Tibial artery (tissue), 4 donors: ENCODE measurements around the gene VEPH1.

ENCODE experiments used
- DNase-seq, 2 donors: peaks; one replicate each; pipeline ENCODE4 v3.0.0-alpha.2; 2019
- H3K27ac ChIP-seq, 2 donors: fragments of 200-600 bp; sonication (generic) in 1 of 2; 1 replicate in 1 of 2; 2 replicates in 1 of 2; pipeline ENCODE4 v1.5.1; 2018 to 2019; ENCODE audit warnings: mild to moderate bottlenecking in 1 of 2
- H3K27me3 ChIP-seq, 2 donors: fragments of 200-600 bp; sonication (generic) in 1 of 2; one replicate each; pipeline versions ENCODE4 v1.5.1 to v1.6.0; 2016 to 2019
- H3K36me3 ChIP-seq, 3 donors: fragments of 200-600 bp; sonication (generic) in 2 of 3; one replicate each; pipeline ENCODE4 v1.5.1; 2016 to 2019; ENCODE audit warnings: mild to moderate bottlenecking in 2 of 3
- H3K4me1 ChIP-seq, 4 donors: fragments of 200-600 bp; sonication (generic) in 2 of 4; 1 replicate in 3 of 4; 2 replicates in 1 of 4; pipeline ENCODE4 v1.5.1; 2016 to 2019
- H3K4me3 ChIP-seq, 2 donors: fragments of 200-600 bp; sonication (generic) in 1 of 2; 1 replicate in 1 of 2; 2 replicates in 1 of 2; pipeline ENCODE4 v1.5.1; 2018 to 2019; ENCODE audit warnings: mild to moderate bottlenecking in 2 of 2
- H3K9me3 ChIP-seq, 3 donors: fragments of 200-600 bp; sonication (generic) in 1 of 3; one replicate each; pipeline ENCODE4 v1.5.1; 2016 to 2019
- intact Hi-C: fragments of 100-400 bp; cut with DNase I; formaldehyde crosslinking; loops from one replicate; pipeline ENCODE4 v1.15.0; 2023; ENCODE audit warnings: low total_unique reads
- TF ChIP-seq, protein P1 (sequence below), 2 experiments: fragments of 200-600 bp in 1 of 2; fragments of 450-650 bp in 1 of 2; IDR thresholded peaks; one replicate each; pipeline ENCODE4 v1.5.1; 2017 to 2019; ENCODE audit warnings: antibody characterized with exemption in 2 of 2, mild to moderate bottlenecking in 1 of 2, moderate library complexity in 1 of 2

The VEPH1 gene

DNA sequence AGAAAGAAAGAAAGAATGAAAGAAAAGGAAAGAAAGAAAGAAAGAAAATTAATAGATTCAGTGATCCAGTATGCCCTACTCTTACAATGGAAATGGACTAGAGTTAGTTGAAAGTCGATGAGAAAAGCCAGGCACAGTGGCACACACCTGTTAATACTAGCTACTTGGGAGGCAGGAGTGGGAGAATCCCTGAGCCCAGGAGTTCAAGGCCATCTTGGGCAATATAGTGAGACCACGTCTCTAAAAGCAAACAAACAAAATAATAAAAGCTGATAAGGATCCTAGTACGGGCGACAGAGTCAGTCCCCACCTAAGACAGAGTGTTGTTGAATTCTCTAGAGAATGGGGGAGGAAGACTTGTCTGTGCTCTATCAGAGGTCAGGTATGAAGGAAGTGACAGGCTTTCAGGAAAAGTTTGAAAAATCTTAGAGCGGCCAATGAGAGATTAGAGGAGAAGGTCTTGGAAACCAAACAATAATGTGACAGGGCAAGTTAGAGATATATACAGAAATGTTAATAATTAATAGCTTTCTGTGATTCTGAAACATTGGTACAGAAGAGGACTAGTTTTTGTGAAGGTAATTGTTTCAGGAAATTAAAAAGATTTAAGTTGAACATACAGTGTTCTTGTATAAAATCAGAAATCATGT, 184.5 kb downstream of the VEPH1 start:
- no peak overlapping the region for H3K4me3 ChIP-seq
- intact Hi-C loops: no loop called here
- H3K27me3 ChIP-seq: no peaks in the 10 kb centered on the region
- no peaks in the 10 kb centered on the region for H3K4me1 ChIP-seq
- no peaks in the 10 kb centered on the region for H3K9me3 ChIP-seq
- H3K27ac ChIP-seq: no peak overlapping the region
- H3K36me3 ChIP-seq: no peaks in the 10 kb centered on the region
- DNase-seq: no peak
- TF ChIP-seq, protein P1, sequence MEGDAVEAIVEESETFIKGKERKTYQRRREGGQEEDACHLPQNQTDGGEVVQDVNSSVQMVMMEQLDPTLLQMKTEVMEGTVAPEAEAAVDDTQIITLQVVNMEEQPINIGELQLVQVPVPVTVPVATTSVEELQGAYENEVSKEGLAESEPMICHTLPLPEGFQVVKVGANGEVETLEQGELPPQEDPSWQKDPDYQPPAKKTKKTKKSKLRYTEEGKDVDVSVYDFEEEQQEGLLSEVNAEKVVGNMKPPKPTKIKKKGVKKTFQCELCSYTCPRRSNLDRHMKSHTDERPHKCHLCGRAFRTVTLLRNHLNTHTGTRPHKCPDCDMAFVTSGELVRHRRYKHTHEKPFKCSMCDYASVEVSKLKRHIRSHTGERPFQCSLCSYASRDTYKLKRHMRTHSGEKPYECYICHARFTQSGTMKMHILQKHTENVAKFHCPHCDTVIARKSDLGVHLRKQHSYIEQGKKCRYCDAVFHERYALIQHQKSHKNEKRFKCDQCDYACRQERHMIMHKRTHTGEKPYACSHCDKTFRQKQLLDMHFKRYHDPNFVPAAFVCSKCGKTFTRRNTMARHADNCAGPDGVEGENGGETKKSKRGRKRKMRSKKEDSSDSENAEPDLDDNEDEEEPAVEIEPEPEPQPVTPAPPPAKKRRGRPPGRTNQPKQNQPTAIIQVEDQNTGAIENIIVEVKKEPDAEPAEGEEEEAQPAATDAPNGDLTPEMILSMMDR (IDR thresholded peaks at IDR 0.05): no peak

DNA sequence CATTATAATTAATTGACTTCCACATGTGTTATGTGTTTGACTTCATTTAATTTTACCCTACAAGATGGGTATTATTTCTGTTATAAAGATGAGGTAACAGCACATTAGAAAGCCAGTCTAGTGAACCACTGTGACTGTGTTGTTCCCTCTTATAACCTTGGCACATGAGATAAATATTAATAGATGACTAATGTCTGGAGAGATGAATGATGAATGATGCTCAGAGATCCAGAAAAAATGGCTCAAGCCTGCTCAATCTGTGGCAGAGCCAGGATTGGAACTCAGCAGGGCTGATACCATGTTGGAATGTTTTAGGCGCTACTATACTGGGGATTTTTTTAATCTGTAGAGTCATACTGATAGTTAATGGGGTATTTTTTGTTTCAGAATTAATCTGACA, 185.3 kb downstream of the VEPH1 start:
- intact Hi-C loops: no loop called here

DNA sequence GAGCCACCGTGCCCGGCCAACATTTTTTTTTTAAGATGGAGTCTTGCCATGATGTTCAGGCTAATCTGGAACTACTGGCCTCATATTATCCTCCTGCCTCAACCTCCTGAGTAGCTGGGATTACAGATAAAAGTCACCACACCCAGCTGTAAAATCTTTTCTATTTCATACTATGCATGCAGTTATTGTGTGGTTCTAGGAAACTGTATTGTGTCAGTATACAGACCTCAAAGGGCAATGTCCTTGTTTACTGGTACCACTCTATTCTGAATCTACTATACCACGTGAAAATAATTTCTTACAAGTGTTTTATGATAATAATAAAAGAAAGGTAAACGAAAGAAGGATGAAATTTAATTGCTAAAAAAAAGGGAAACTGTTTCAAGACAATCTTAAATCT, 190.0 kb downstream of the VEPH1 start:
- H3K27me3 ChIP-seq: no peaks in the 10 kb centered on the region
- H3K27ac ChIP-seq: no peak overlapping the region
- DNase-seq: no peak
- intact Hi-C loops: no loop called here
- TF ChIP-seq, protein P1 (IDR thresholded peaks at IDR 0.05): no peak
- no peaks in the 10 kb centered on the region for H3K36me3 ChIP-seq
- no peaks in the 10 kb centered on the region for H3K9me3 ChIP-seq
- H3K4me3 ChIP-seq: no peak overlapping the region
- peaks cover 0 to 10% (median 0%) of the 10 kb centered on the region in 4 donors for H3K4me1 ChIP-seq

More for the DNA sequence above, 185.3 kb downstream of the VEPH1 start:
- Histone ChIP-seq H3K4me1 (no peaks in the 10 kb centered on the region), H3K9me3 (no peaks in the 10 kb centered on the region), H3K36me3 (no peaks in the 10 kb centered on the region), H3K27me3 (no peaks in the 10 kb centered on the region), H3K27ac (no peak overlapping the region), H3K4me3 (no peak overlapping the region)
- no peak for DNase-seq
- TF ChIP-seq, protein P1 (IDR thresholded peaks at IDR 0.05): no peak

DNA sequence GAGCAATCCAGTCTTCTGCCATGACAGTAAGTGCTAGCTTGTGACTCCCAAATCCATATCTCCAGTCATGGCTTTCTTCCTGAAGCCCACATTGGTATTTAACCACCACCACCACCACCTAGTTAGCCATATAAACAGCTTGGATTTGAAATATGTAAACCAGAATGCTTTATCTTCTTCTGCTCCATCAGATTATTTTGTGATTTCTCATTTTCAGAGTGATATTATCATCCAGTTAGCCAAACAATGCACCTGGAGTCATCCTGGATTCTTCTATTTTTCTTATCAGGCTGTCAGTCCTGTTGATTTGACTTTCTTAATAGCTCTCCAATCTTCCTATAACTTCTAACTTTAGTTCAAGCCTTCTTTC, 190.9 kb downstream of the VEPH1 start:
- DNase-seq: no peak
- Histone ChIP-seq H3K27me3 (no peaks in the 10 kb centered on the region), H3K4me3 (no peak overlapping the region), H3K4me1 (peaks cover 0 to 10% (median 0%) of the 10 kb centered on the region in 4 donors), H3K36me3 (no peaks in the 10 kb centered on the region), H3K27ac (no peak overlapping the region), H3K9me3 (no peaks in the 10 kb centered on the region)
- TF ChIP-seq, protein P1 (IDR thresholded peaks at IDR 0.05): no peak
- intact Hi-C loops: no loop called here

DNA sequence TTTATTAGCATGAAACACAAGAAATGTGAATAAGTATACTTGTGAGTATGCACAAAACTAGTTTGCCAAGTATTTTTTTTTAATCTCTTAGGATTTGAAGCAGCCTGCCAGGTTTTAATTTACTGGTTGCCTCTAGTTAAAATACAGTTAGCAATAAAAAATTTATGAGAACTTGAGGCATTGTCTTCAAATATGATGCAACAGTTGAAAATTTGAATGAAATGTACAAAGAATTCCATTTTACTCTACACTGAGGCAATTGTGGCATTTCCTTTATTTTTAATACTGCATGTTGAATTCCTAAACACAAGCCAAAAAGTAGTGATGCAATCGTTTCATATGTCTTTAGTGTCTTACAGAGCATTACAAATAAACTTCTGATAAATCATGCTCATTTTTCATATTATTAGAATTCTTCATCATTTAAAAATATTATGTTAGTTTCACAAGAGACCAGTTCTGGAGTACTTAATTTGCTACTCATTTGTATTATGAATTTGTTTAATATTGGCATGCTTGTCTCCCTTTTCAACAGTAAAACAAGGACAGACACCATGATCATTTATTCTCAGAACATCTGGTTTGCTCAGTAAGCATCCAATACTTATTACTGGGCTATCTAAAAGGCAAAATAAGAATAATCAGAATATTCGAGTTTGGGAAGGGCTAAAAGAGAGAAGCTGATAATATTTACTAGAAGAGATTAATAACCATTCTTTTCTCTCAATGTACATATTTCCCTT, 191.4 kb downstream of the VEPH1 start:
- no peaks in the 10 kb centered on the region for H3K9me3 ChIP-seq
- DNase-seq: no peak
- no peaks in the 10 kb centered on the region for H3K36me3 ChIP-seq
- TF ChIP-seq, protein P1 (IDR thresholded peaks at IDR 0.05): no peak
- intact Hi-C loops: no loop called here
- no peaks in the 10 kb centered on the region for H3K27me3 ChIP-seq
- H3K4me1 ChIP-seq: peaks cover 0 to 10% (median 0%) of the 10 kb centered on the region in 4 donors
- no peak overlapping the region for H3K4me3 ChIP-seq
- H3K27ac ChIP-seq: no peak overlapping the region
